ENCODE measurements around the gene ZP3.
"Not testable (repeated sequence)": the region's sequence is repeated elsewhere in the genome, so short reads cannot be mapped to it uniquely, and the experiment has no call there.

The ZP3 gene

DNA sequence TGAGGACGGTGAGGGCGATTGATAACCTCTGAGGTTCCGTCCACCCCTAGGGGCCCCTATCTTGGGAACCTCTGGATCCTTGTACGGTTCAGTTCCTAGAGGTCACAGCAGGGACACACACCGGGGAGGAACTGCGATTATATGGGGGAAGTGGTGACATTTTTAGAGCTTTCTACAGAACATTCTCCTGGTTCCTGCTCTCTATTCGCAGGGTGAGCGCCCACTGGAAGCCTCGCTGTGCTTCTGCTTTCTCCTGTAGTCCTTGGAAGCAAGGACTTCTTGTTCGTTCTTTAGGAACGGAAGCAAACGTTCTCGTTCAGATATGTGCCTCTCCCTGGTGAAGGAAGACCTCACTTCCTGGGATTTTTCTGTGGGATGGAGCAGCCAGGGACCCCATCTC, 63.2 kb downstream of the ZP3 start:
- DNase-seq, result not testable (repeated sequence)

All from stimulated activated naive CD4-positive, alpha-beta T cell treated with Interleukin-2 at 50 U/mL for 16 hours (primary cell).